Neural progenitor cell (in vitro differentiated cells): ENCODE measurements around the gene NEK6.

Experiments
- EZH2 ChIP-seq: fragments of 200-600 bp; sonication (generic); IDR thresholded peaks from 2 replicates; pipeline ENCODE4 v1.6.1; 2017; ENCODE audit warnings: antibody characterized with exemption, mild to moderate bottlenecking, moderate library complexity
- EZH2phosphoT487 ChIP-seq: fragments of 200-600 bp; sonication (generic); IDR thresholded peaks from 2 replicates; pipeline ENCODE4 v1.6.1; 2017; ENCODE audit warnings: antibody characterized with exemption
- TF ChIP-seq, protein P1 (sequence below): fragments of 200-600 bp; sonication (generic); IDR thresholded peaks from 2 replicates; pipeline ENCODE4 v1.5.1; 2017; ENCODE audit warnings: antibody characterized with exemption, mild to moderate bottlenecking

DNA sequence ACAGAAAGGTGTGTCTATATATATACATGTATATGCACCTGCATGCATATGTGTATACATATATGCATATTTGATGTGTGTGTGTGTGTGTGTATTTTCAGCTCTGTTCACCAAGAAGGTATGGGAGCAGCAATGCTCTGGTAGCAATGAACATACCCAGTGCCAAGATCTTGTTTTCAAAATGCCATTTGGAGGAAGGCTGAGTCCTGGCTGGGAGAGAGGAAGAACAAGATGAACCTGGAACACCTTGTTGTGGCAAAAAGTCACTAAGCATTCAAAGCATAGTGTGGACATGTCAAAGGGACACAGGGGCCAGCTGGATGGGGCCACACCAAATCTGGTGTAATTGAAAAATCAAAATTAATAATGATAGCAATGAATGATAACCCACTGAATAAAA is 31.8 kb upstream of the NEK6 start:
- TF ChIP-seq, protein P1, sequence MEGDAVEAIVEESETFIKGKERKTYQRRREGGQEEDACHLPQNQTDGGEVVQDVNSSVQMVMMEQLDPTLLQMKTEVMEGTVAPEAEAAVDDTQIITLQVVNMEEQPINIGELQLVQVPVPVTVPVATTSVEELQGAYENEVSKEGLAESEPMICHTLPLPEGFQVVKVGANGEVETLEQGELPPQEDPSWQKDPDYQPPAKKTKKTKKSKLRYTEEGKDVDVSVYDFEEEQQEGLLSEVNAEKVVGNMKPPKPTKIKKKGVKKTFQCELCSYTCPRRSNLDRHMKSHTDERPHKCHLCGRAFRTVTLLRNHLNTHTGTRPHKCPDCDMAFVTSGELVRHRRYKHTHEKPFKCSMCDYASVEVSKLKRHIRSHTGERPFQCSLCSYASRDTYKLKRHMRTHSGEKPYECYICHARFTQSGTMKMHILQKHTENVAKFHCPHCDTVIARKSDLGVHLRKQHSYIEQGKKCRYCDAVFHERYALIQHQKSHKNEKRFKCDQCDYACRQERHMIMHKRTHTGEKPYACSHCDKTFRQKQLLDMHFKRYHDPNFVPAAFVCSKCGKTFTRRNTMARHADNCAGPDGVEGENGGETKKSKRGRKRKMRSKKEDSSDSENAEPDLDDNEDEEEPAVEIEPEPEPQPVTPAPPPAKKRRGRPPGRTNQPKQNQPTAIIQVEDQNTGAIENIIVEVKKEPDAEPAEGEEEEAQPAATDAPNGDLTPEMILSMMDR: no peak
- TF ChIP-seq EZH2 (no peak), EZH2phosphoT487 (no peak)
